Endothelial cell of umbilical vein (primary cell): Measurements from ENCODE around the gene LEP. TPM values are rescaled to one million over a fixed set of nuclear protein-coding genes. Genes with fewer than 3 reads are reported as not detected.

Source experiments
- BruUV-seq: library from RNA; stranded (reverse); fragments of 400-500 nt; replicated peaks from 2 replicates; lab custom pipeline; 2021; lab: Mats Ljungman, UMichigan
- CTCF ChIA-PET: fragments of 300-600, 350-600 bp; sonication (Branson Sonifier 250); formaldehyde crosslinking; loops from one replicate; lab custom pipeline; 2021; ENCODE audit warnings: antibody characterized with exemption, inconsistent platforms; lab: Charles Lee
- POLR2A ChIA-PET: fragments of 300-600, 350-600 bp; sonication (Branson Sonifier 250); formaldehyde crosslinking; loops from one replicate; lab custom pipeline; 2021; ENCODE audit warnings: antibody characterized with exemption, inconsistent platforms; lab: Charles Lee
- DNase-seq: peaks from one replicate; pipeline ENCODE4 v3.0.0-alpha.2; 2011; ENCODE audit warnings: low read depth, low spot score
- FAIRE-seq: peaks from 2 replicates; lab custom pipeline; 2011; peaks lifted over from hg19 to GRCh38; lab: Jason Lieb, UNC
- H2AFZ ChIP-seq: 2 replicates; pipeline ENCODE4 v1.6.0; 2012; ENCODE audit warnings: low read depth, low read length, control low read depth, inconsistent platforms
- H3K27ac ChIP-seq: 2 replicates; pipeline ENCODE4 v1.5.1; 2011; ENCODE audit warnings: low read depth, mild to moderate bottlenecking, control low read depth, low read length, moderate library complexity; ENCODE audit not compliant: insufficient read depth
- H3K27me3 ChIP-seq, 2 experiments: 2 replicates each; pipeline versions ENCODE4 v1.6.0 to v1.6.1; 2011; ENCODE audit warnings: low read length in 2 of 2, mixed read lengths in 1 of 2; ENCODE audit not compliant: control insufficient read depth in 2 of 2, insufficient read depth in 2 of 2
- H3K36me3 ChIP-seq, 2 experiments: 2 replicates in 1 of 2; 3 replicates in 1 of 2; pipeline ENCODE4 v1.5.1; 2011; ENCODE audit warnings: low read length in 2 of 2, mild to moderate bottlenecking in 1 of 2, moderate library complexity in 1 of 2; ENCODE audit not compliant: control insufficient read depth in 2 of 2, insufficient read depth in 2 of 2; ENCODE audit errors: extremely low read depth in 1 of 2
- H3K4me1 ChIP-seq: 3 replicates; pipeline ENCODE4 v1.5.1; 2011; ENCODE audit warnings: mild to moderate bottlenecking, low read length; ENCODE audit not compliant: control insufficient read depth, insufficient read depth; ENCODE audit errors: extremely low read depth
- H3K4me2 ChIP-seq: 2 replicates; pipeline ENCODE4 v1.6.1; 2011; ENCODE audit warnings: low read length, control low read depth, mixed read lengths; ENCODE audit not compliant: insufficient read depth
- H3K4me3 ChIP-seq, 3 experiments: fragments of 200-600 bp in 1 of 3; sonication (generic), shearing (Covaris generic) in 1 of 3; replicated peaks in 1 of 3; 2 replicates each; pipeline ENCODE4 v1.5.1; 2011 to 2016; ENCODE audit warnings: control low read depth in 3 of 3, low read length in 3 of 3, mild to moderate bottlenecking in 2 of 3, inconsistent platforms in 1 of 3, low read depth in 1 of 3, moderate library complexity in 1 of 3; ENCODE audit not compliant: insufficient read depth in 1 of 3
- H3K79me2 ChIP-seq: 2 replicates; pipeline ENCODE4 v1.6.0; 2012; ENCODE audit warnings: low read length, inconsistent platforms; ENCODE audit not compliant: control insufficient read depth, insufficient read depth
- H3K9ac ChIP-seq: replicated peaks from 2 replicates; pipeline ENCODE3; 2011; ENCODE audit warnings: low read length, control low read depth; ENCODE audit not compliant: insufficient read depth; ENCODE audit errors: extremely low read depth
- H3K9me1 ChIP-seq: replicated peaks from 3 replicates; pipeline ENCODE4 v1.6.0; 2011; ENCODE audit warnings: mild to moderate bottlenecking, low read length; ENCODE audit not compliant: control insufficient read depth, insufficient read depth; ENCODE audit errors: extremely low read depth
- H3K9me3 ChIP-seq: replicated peaks from 2 replicates; pipeline ENCODE4 v1.5.1; 2012; ENCODE audit warnings: low read length, inconsistent platforms; ENCODE audit not compliant: control insufficient read depth, insufficient read depth
- H4K20me1 ChIP-seq: replicated peaks from 2 replicates; pipeline ENCODE3; 2011; ENCODE audit warnings: mild to moderate bottlenecking, low read length; ENCODE audit not compliant: control insufficient read depth, insufficient read depth; ENCODE audit errors: extremely low read depth
- MYC ChIP-seq: IDR thresholded peaks from one replicate; pipeline ENCODE4 v1.6.1; 2011; ENCODE audit warnings: mild to moderate bottlenecking, low read depth, low read length
- POLR2A ChIP-seq: IDR thresholded peaks from 2 replicates; pipeline ENCODE4 v1.6.1; 2012; ENCODE audit warnings: low read depth, mild to moderate bottlenecking, control low read depth, low read length
- dilution Hi-C: fragments of 300-500 bp; cut with MboI; formaldehyde crosslinking; loops from one replicate; pipeline ENCODE4 v1.15.0; 2019; ENCODE audit warnings: low sequenced_read_pairs; ENCODE audit not compliant: extremely low pct_ligation_motif_present
- intact Hi-C: fragments of 100-400 bp; cut with micrococcal nuclease; formaldehyde crosslinking; loops from one replicate; pipeline ENCODE4 v1.10.0; 2022
- microRNA-seq: library from miRNA; unstranded; fragments of <30 nt; microRNA quantifications from one replicate; pipeline ENCODE4 v1.2.0, GENCODE V29; 2021; ENCODE audit warnings: borderline number of aligned reads, borderline replicate concordance
- polyA plus RNA-seq, 4 experiments: library from polyadenylated mRNA; depleted of rRNA in 3 of 4; stranded (reverse) in 3 of 4; unstranded in 1 of 4; fragments of >200 nt; gene quantifications; 2 replicates each; pipeline versions ENCODE4 v1.2.1 to v1.2.3, GENCODE V29; 2011 to 2012; ENCODE audit warnings: missing spikeins in 1 of 4
- small RNA-seq: library from RNA; depleted of rRNA; stranded (forward); fragments of <200 nt; gene quantifications from one replicate; pipeline ENCODE3, GENCODE V24; 2012; ENCODE audit warnings: low replicate concordance, low read depth; ENCODE audit not compliant: insufficient read depth, insufficient read length
- total RNA-seq: library from RNA; stranded (reverse); gene quantifications from 2 replicates; pipeline ENCODE4 v1.2.3, GENCODE V29; 2021
- TF ChIP-seq, protein P1 (sequence below): IDR thresholded peaks from 2 replicates; pipeline ENCODE4 v1.6.1; 2011; ENCODE audit not compliant: insufficient read depth, insufficient read length

The LEP gene
- total and polyA plus RNA-seq, 2 donors (not counting 3 experiments of a cell fraction or from before 2014, with no cell fraction given), result not detected

- Histone ChIP-seq H2AFZ (no peak overlapping the region), H3K79me2 (no peaks in the 10 kb centered on the region), H3K9me3 (no peaks in the 10 kb centered on the region), H3K4me1 (no peaks in the 10 kb centered on the region), H3K9ac (no peak overlapping the region), H3K36me3 (peaks cover 12 to 23% of the 10 kb centered on the region in 2 experiments), H3K9me1 (no peaks in the 10 kb centered on the region), H3K4me2 (no peak overlapping the region), H3K27me3 (no peaks in the 10 kb centered on the region), H4K20me1 (no peaks in the 10 kb centered on the region), H3K4me3 (no peak overlapping the region), H3K27ac (no peak overlapping the region)
- no peak for TF ChIP-seq POLR2A
- TF ChIP-seq MYC, result no peak
- TF ChIP-seq, protein P1, sequence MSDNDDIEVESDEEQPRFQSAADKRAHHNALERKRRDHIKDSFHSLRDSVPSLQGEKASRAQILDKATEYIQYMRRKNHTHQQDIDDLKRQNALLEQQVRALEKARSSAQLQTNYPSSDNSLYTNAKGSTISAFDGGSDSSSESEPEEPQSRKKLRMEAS, result no peak
- ChIA-PET POLR2A (no interaction called here), CTCF (no interaction called here)
- intact Hi-C loops, result no loop called here
- dilution Hi-C loops, result no loop called here
- no TSS peak for BruUV-seq
- no peak for FAIRE-seq
- no peak for DNase-seq
Measured at GRCh38 chr7:128307061-128307460, 66.0 kb downstream of the LEP start.

Small RNA genes lying within 50 kb of the gene (microRNA-seq; reads per million reads assigned to microRNA genes)
- gene MIR129-1, result not detected

Small RNA genes lying within 50 kb of the gene (small RNA-seq; reads per million reads assigned to genes)
- gene MIR129-1, result not detected

Other genes starting within 250 kb of the LEP start
- gene LRRC4, start 209.8 kb upstream of the LEP start, total RNA-seq, result 3.8 and 7.1 TPM in 2 replicates
- gene LRRC4, start 209.8 kb upstream of the LEP start, polyA plus RNA-seq, result 4.2 and 5.1 TPM in 2 replicates
- 58.5 and 58.7 TPM in 2 replicates for gene RBM28, start 102.6 kb downstream of the LEP start, total RNA-seq
- 7.2 and 11.6 TPM in 2 replicates for gene RBM28, start 102.6 kb downstream of the LEP start, polyA plus RNA-seq
- gene PRRT4, start 120.4 kb downstream of the LEP start, total RNA-seq, result not detected in 2 replicates
- 0.03 and 0.08 TPM in 2 replicates for gene PRRT4, start 120.4 kb downstream of the LEP start, polyA plus RNA-seq
- gene IMPDH1, start 168.7 kb downstream of the LEP start, total RNA-seq, result 91.7 and 97.9 TPM in 2 replicates
- 78.8 and 87.3 TPM in 2 replicates for gene IMPDH1, start 168.7 kb downstream of the LEP start, polyA plus RNA-seq
- gene HILPDA, start 214.6 kb downstream of the LEP start, total RNA-seq, result 14.1 and 14.4 TPM in 2 replicates
- gene HILPDA, start 214.6 kb downstream of the LEP start, polyA plus RNA-seq, result 18.8 and 21.7 TPM in 2 replicates
- gene METTL2B, start 235.5 kb downstream of the LEP start, total RNA-seq, result 30.0 and 35.6 TPM in 2 replicates
- 14.2 and 15.9 TPM in 2 replicates for gene METTL2B, start 235.5 kb downstream of the LEP start, polyA plus RNA-seq